HEK293 (cell line): ENCODE results near the gene CHRM4.

Experiments used
- CTCF ChIA-PET: fragments of 350-600 bp; formaldehyde crosslinking; extraction: SDS; loops from one replicate; lab custom pipeline; 2021; ENCODE audit warnings: antibody characterized with exemption; lab: Yijun Ruan, JAX
- POLR2A ChIA-PET: fragments of 300-600 bp; formaldehyde crosslinking; extraction: SDS; loops from one replicate; lab custom pipeline; 2020; ENCODE audit warnings: antibody characterized with exemption, inconsistent platforms; lab: Yijun Ruan, JAX
- H3K27ac ChIP-seq: fragments of 200-500 bp; sonication (Bioruptor generic); 2 replicates; pipeline ENCODE4 v1.5.1; 2014; ENCODE audit warnings: low read depth, low read length, control low read depth, inconsistent platforms; ENCODE audit errors: extremely low read depth
- H3K36me3 ChIP-seq, 2 experiments: fragments of 200-500 bp in 1 of 2; sonication (Bioruptor generic) in 1 of 2; 1 replicate in 1 of 2; 2 replicates in 1 of 2; pipeline ENCODE4 v1.5.1; 2014 to 2017; ENCODE audit warnings: inconsistent platforms in 2 of 2, low read length in 2 of 2; ENCODE audit not compliant: control insufficient read depth in 2 of 2, insufficient read depth in 1 of 2
- H3K4me1 ChIP-seq: fragments of 200-500 bp; sonication (Bioruptor generic); 2 replicates; pipeline ENCODE4 v1.5.1; 2014; ENCODE audit warnings: mild to moderate bottlenecking, low read length, inconsistent platforms; ENCODE audit not compliant: control insufficient read depth, insufficient read depth
- H3K4me3 ChIP-seq: 2 replicates; pipeline ENCODE4 v1.5.1; 2011; ENCODE audit warnings: low read depth, mild to moderate bottlenecking, control low read depth, low read length, moderate library complexity
- H3K9me3 ChIP-seq: fragments of 200-500 bp; sonication (Bioruptor generic); 2 replicates; pipeline ENCODE4 v1.5.1; 2014; ENCODE audit warnings: low read depth, low read length, inconsistent platforms; ENCODE audit not compliant: control insufficient read depth, insufficient read depth
- BCL11A ChIP-seq: fragments of 450-650 bp; formaldehyde crosslinking; IDR thresholded peaks from 2 replicates; pipeline ENCODE4 v1.5.1; 2016; ENCODE audit warnings: low read depth, missing biosample characterization, missing genetic modification characterization
- BCL6B ChIP-seq: fragments of 450-650 bp; formaldehyde crosslinking; IDR thresholded peaks from 2 replicates; pipeline ENCODE4 v1.5.1; 2017; ENCODE audit warnings: missing biosample characterization, missing genetic modification characterization
- GLI4 ChIP-seq: fragments of 450-650 bp; formaldehyde crosslinking; IDR thresholded peaks from 2 replicates; pipeline ENCODE4 v1.5.1; 2016; ENCODE audit warnings: missing biosample characterization, missing genetic modification characterization
- KLF1 ChIP-seq: fragments of 450-650 bp; formaldehyde crosslinking; IDR thresholded peaks from 2 replicates; pipeline ENCODE4 v1.5.1; 2016; ENCODE audit warnings: missing biosample characterization, missing genetic modification characterization
- KLF9 ChIP-seq: fragments of 450-650 bp; formaldehyde crosslinking; IDR thresholded peaks from 2 replicates; pipeline ENCODE4 v1.5.1; 2016; ENCODE audit warnings: missing biosample characterization, missing genetic modification characterization, low read depth
- SP3 ChIP-seq: fragments of 450-650 bp; formaldehyde crosslinking; IDR thresholded peaks from 2 replicates; pipeline ENCODE4 v1.5.1; 2016; ENCODE audit warnings: missing biosample characterization, missing genetic modification characterization
- TSHZ1 ChIP-seq: fragments of 450-650 bp; formaldehyde crosslinking; IDR thresholded peaks from 2 replicates; pipeline ENCODE4 v1.5.1; 2016; ENCODE audit warnings: missing biosample characterization, missing genetic modification characterization, borderline replicate concordance
- ZNF112 ChIP-seq: fragments of 450-650 bp; formaldehyde crosslinking; IDR thresholded peaks from 2 replicates; pipeline ENCODE4 v1.5.0; 2017; ENCODE audit warnings: missing biosample characterization, missing genetic modification characterization
- ZNF2 ChIP-seq: fragments of 450-650 bp; formaldehyde crosslinking; IDR thresholded peaks from 2 replicates; pipeline ENCODE4 v1.5.1; 2016; ENCODE audit warnings: missing biosample characterization, missing genetic modification characterization
- ZNF202 ChIP-seq: fragments of 450-650 bp; formaldehyde crosslinking; IDR thresholded peaks from 2 replicates; pipeline ENCODE4 v1.5.1; 2016; ENCODE audit warnings: missing biosample characterization, missing genetic modification characterization, borderline replicate concordance
- ZNF341 ChIP-seq: fragments of 450-650 bp; formaldehyde crosslinking; IDR thresholded peaks from 2 replicates; pipeline ENCODE4; 2016; ENCODE audit warnings: low read depth, missing biosample characterization, missing genetic modification characterization
- ZNF354C ChIP-seq: fragments of 450-650 bp; formaldehyde crosslinking; IDR thresholded peaks from 2 replicates; pipeline ENCODE4 v1.5.1; 2016; ENCODE audit warnings: missing biosample characterization, missing genetic modification characterization, low read depth, borderline replicate concordance
- ZNF404 ChIP-seq: fragments of 450-650 bp; formaldehyde crosslinking; IDR thresholded peaks from 2 replicates; pipeline ENCODE4 v1.5.1; 2017; ENCODE audit warnings: missing biosample characterization, missing genetic modification characterization
- ZNF423 ChIP-seq: fragments of 450-650 bp; formaldehyde crosslinking; IDR thresholded peaks from 2 replicates; pipeline ENCODE4 v1.5.1; 2016; ENCODE audit warnings: missing biosample characterization, missing genetic modification characterization
- ZNF473 ChIP-seq: fragments of 450-650 bp; formaldehyde crosslinking; IDR thresholded peaks from 2 replicates; pipeline ENCODE4 v1.5.1; 2017; ENCODE audit warnings: missing biosample characterization, missing genetic modification characterization
- ZNF555 ChIP-seq: fragments of 450-650 bp; formaldehyde crosslinking; conservative IDR thresholded peaks from 2 replicates; pipeline ENCODE4 v1.5.1; 2017; ENCODE audit warnings: missing biosample characterization, mild to moderate bottlenecking, missing genetic modification characterization, inconsistent platforms
- ZNF623 ChIP-seq: fragments of 450-650 bp; formaldehyde crosslinking; IDR thresholded peaks from 2 replicates; pipeline ENCODE4 v1.5.1; 2016; ENCODE audit warnings: missing biosample characterization, missing genetic modification characterization
- ZNF624 ChIP-seq: fragments of 450-650 bp; formaldehyde crosslinking; IDR thresholded peaks from 2 replicates; pipeline ENCODE4 v1.5.1; 2017; ENCODE audit warnings: missing biosample characterization, missing genetic modification characterization
- ZNF670 ChIP-seq: fragments of 450-650 bp; formaldehyde crosslinking; IDR thresholded peaks from 2 replicates; pipeline ENCODE4 v1.5.1; 2016; ENCODE audit warnings: missing biosample characterization, missing genetic modification characterization, low read depth
- ZNF747 ChIP-seq: fragments of 450-650 bp; formaldehyde crosslinking; IDR thresholded peaks from 2 replicates; pipeline ENCODE4 v1.5.1; 2016; ENCODE audit warnings: missing biosample characterization, missing genetic modification characterization
- ZSCAN30 ChIP-seq: fragments of 450-650 bp; IDR thresholded peaks from 2 replicates; pipeline ENCODE4 v1.5.1; 2018; ENCODE audit warnings: missing biosample characterization, mild to moderate bottlenecking, missing genetic modification characterization, moderate library complexity
- TF ChIP-seq, protein P1 (sequence below): fragments of 450-650 bp; formaldehyde crosslinking; IDR thresholded peaks from 2 replicates; pipeline ENCODE4 v1.5.1; 2016; ENCODE audit warnings: missing biosample characterization, missing genetic modification characterization
- TF ChIP-seq, protein P2 (sequence below): fragments of 450-650 bp; formaldehyde crosslinking; IDR thresholded peaks from 2 replicates; pipeline ENCODE4 v1.5.1; 2016; ENCODE audit warnings: missing biosample characterization, missing genetic modification characterization

CHRM4 gene

GRCh38 chr11:46385169-46386004 lies 6.2 kb downstream of the CHRM4 start:
- H3K36me3 ChIP-seq = peaks cover 0 to 14% of the 10 kb centered on the region in 2 experiments; a peak in 1 of 3 replicates
- H3K9me3 ChIP-seq = no peaks in the 10 kb centered on the region
- POLR2A ChIA-PET = no interaction called here
- H3K27ac ChIP-seq = no peak overlapping the region
- no peak overlapping the region for H3K4me3 ChIP-seq
- CTCF ChIA-PET = interaction anchor here (0.7 to 2.3 kb wide), 2 partner anchors 33 to 232 kb away, joined by 3 to 6 read pairs; no protein-coding TSS in a partner anchor
- TF ChIP-seq ZNF670 (tag by site-specific recombination) = no peak
- no peak for TF ChIP-seq ZNF747 (tag by site-specific recombination)
- TF ChIP-seq, protein P1, sequence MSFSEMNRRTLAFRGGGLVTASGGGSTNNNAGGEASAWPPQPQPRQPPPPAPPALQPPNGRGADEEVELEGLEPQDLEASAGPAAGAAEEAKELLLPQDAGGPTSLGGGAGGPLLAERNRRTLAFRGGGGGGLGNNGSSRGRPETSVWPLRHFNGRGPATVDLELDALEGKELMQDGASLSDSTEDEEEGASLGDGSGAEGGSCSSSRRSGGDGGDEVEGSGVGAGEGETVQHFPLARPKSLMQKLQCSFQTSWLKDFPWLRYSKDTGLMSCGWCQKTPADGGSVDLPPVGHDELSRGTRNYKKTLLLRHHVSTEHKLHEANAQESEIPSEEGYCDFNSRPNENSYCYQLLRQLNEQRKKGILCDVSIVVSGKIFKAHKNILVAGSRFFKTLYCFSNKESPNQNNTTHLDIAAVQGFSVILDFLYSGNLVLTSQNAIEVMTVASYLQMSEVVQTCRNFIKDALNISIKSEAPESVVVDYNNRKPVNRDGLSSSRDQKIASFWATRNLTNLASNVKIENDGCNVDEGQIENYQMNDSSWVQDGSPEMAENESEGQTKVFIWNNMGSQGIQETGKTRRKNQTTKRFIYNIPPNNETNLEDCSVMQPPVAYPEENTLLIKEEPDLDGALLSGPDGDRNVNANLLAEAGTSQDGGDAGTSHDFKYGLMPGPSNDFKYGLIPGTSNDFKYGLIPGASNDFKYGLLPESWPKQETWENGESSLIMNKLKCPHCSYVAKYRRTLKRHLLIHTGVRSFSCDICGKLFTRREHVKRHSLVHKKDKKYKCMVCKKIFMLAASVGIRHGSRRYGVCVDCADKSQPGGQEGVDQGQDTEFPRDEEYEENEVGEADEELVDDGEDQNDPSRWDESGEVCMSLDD (tag by site-specific recombination) = no peak
- no peaks in the 10 kb centered on the region for H3K4me1 ChIP-seq

DNA sequence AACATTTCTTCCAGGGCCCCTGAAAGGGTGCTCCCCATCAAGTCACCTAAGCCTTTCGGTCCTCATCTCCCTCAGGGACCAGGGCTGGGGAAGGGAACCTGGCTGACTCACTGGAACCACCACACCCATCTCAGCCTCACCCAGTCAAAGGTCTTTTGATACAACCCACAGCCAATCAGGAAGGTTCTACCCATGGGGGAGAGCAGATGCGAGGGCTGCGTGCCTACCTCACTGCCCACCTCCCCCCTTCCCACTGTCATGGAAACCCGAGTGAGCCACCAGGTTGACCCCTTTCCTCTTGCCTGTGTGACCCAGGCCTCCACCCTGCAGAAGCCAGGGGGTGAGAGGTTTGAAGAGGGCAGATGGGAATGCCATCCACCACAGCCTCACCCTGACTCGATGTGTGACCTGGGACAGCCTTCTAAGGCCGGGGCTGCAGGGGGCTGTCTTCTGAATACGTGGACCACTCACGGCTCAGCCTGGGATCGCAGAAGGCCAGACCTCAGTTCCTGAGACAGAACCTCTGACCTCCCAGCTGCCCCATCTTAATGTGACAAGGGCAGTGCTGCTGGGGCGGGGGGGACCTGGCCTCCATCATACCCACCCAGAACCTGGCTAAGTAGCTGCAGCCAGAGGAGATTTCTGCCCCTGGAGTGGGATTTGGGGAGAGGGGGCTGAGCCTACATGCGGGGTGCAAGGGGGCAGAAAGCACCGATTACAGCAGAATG lies 7.4 kb downstream of the CHRM4 start:
- ChIA-PET CTCF (interaction anchor here (0.6 to 2.1 kb wide), 14 partner anchors 8 to 442 kb away, joined by 3 to 13 read pairs (median 4); partner anchors contain the start of genes CHRM4 and DGKZ), POLR2A (interaction anchor here (1.3 kb wide), 1 partner anchor 8 kb away, joined by 3 read pairs; no protein-coding TSS in a partner anchor)
- Histone ChIP-seq H3K36me3 (peaks cover 0 to 14% of the 10 kb centered on the region in 2 experiments; a peak in 1 of 3 replicates), H3K4me3 (no peak overlapping the region), H3K4me1 (no peaks in the 10 kb centered on the region), H3K27ac (no peak overlapping the region), H3K9me3 (no peaks in the 10 kb centered on the region)
- TF ChIP-seq ZNF473 (tag by site-specific recombination) (no peak), ZNF354C (no peak), GLI4 (no peak), ZNF202 (tag by site-specific recombination) (no peak), ZNF112 (tag by site-specific recombination) (no peak), BCL11A (tag by site-specific recombination) (no peak), KLF9 (tag by site-specific recombination) (no peak), ZNF623 (tag by site-specific recombination) (no peak), ZNF624 (tag by site-specific recombination) (no peak), BCL6B (tag by site-specific recombination) (no peak), ZNF670 (tag by site-specific recombination) (no peak), ZNF2 (tag by site-specific recombination) (no peak), KLF1 (0 out of 2 replicates have a peak, but pooled peaks have one; percentile 8), ZNF423 (tag by site-specific recombination) (no peak), TSHZ1 (tag by site-specific recombination) (no peak), ZNF555 (no peak), ZSCAN30 (no peak), ZNF341 (tag by site-specific recombination) (no peak), ZNF404 (tag by site-specific recombination) (no peak), SP3 (tag by site-specific recombination) (no peak)
- TF ChIP-seq, protein P2, sequence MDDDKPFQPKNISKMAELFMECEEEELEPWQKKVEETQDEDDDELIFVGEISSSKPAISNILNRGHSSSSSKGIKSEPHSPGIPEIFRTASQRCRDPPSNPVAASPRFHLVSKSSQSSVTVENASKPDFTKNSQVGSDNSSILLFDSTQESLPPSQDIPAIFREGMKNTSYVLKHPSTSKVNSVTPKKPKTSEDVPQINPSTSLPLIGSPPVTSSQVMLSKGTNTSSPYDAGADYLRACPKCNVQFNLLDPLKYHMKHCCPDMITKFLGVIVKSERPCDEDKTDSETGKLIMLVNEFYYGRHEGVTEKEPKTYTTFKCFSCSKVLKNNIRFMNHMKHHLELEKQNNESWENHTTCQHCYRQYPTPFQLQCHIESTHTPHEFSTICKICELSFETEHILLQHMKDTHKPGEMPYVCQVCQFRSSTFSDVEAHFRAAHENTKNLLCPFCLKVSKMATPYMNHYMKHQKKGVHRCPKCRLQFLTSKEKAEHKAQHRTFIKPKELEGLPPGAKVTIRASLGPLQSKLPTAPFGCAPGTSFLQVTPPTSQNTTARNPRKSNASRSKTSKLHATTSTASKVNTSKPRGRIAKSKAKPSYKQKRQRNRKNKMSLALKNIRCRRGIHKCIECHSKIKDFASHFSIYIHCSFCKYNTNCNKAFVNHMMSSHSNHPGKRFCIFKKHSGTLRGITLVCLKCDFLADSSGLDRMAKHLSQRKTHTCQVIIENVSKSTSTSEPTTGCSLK (tag by site-specific recombination) = no peak
